Stromal cell of bone marrow (primary cell): Measurements from ENCODE around the gene RSPH1.

Experiments used
- DNase-seq: peaks from one replicate; pipeline ENCODE4 v3.0.0-alpha.2; 2012; ENCODE audit warnings: low read depth

RSPH1 gene

GRCh38 chr21:42531771-42532170, 35.7 kb upstream of the RSPH1 start:
- no peak for DNase-seq

- no peak for DNase-seq
These were observed 34.1 kb upstream of the RSPH1 start for GRCh38 chr21:42530167-42530518.

- DNase-seq = no peak
These were observed 31.6 kb upstream of the RSPH1 start for GRCh38 chr21:42527489-42528158.

- no peak for DNase-seq
These were observed 31.1 kb upstream of the RSPH1 start for GRCh38 chr21:42527127-42527488.

- no peak for DNase-seq
These were observed 30.3 kb upstream of the RSPH1 start for GRCh38 chr21:42526379-42526727.

GRCh38 chr21:42525676-42526378, 29.8 kb upstream of the RSPH1 start:
- DNase-seq = no peak

GRCh38 chr21:42525029-42525581, 29.1 kb upstream of the RSPH1 start:
- no peak for DNase-seq

- DNase-seq = no peak
These were observed 28.5 kb upstream of the RSPH1 start for GRCh38 chr21:42524341-42525028.

GRCh38 chr21:42523941-42524340, 27.9 kb upstream of the RSPH1 start:
- no peak for DNase-seq

- DNase-seq = no peak
These were observed 27.2 kb upstream of the RSPH1 start for GRCh38 chr21:42523211-42523610.

GRCh38 chr21:42522771-42523170, 26.7 kb upstream of the RSPH1 start:
- no peak for DNase-seq

GRCh38 chr21:42522271-42522670, 26.2 kb upstream of the RSPH1 start:
- no peak for DNase-seq

GRCh38 chr21:42521805-42522204, 25.8 kb upstream of the RSPH1 start:
- no peak for DNase-seq

GRCh38 chr21:42521384-42521783, 25.4 kb upstream of the RSPH1 start:
- no peak for DNase-seq

GRCh38 chr21:42520628-42521253, 24.7 kb upstream of the RSPH1 start:
- DNase-seq = no peak

GRCh38 chr21:42518626-42519025, 22.6 kb upstream of the RSPH1 start:
- no peak for DNase-seq

GRCh38 chr21:42518215-42518614, 22.2 kb upstream of the RSPH1 start:
- DNase-seq = no peak

GRCh38 chr21:42515708-42516502, 19.9 kb upstream of the RSPH1 start:
- no peak for DNase-seq

- DNase-seq = no peak
These were observed 18.8 kb upstream of the RSPH1 start for GRCh38 chr21:42514883-42515228.

GRCh38 chr21:42513985-42514882, 18.2 kb upstream of the RSPH1 start:
- no peak for DNase-seq
